ENCODE data around the gene TFB2M.
"Not testable (repeated sequence)": the region's sequence is repeated elsewhere in the genome, so short reads cannot be mapped to it uniquely, and the experiment has no call there.

The TFB2M gene

DNA sequence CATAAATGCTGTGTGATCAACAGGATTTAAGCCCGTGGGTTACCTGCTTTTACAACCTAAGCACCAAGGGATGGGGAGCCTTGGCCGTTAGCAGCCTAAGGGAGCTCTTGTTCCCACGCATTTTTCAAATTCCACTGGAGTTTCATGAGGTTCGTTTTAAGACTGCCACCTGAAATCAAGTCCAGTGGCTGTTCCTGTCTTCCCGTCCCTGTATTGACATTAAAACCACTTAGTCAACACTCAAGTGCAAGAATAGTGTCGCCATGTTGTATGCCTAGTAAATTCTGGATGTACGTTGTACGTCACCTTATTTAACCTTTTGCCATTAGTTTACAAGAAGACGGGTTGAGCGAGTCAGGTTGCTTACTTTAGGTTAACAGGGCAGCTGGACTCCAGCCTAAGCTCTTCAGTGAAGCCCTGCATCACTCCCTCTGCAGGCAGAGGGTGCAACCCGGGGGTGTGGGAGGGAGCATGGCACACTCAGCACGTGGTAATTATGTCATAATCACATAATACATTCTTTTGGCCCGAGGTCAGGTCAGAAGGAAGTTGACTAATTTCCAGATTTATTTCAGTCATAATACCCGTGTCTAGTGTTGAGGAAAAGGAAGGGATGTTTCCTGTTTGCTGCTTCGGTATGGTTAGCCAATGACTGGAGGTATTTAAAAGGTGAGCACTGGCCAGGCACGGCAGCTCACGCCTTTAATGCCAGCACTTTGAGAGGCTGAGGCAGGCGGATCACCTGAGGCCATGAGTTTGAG is 42.7 kb upstream of the TFB2M start:
- no peak overlapping the region for H2BK15ac ChIP-seq (ENCODE audit: low read depth, poor library complexity, severe bottlenecking)
- no peak overlapping the region for H4K8ac ChIP-seq (ENCODE audit: low read length)
- H3K14ac ChIP-seq (ENCODE audit: low read length in 2 of 2), result no peak overlapping the region
- H3K18ac ChIP-seq (ENCODE audit: low read depth in 1 of 2, low read length in 2 of 2), result peak overlapping the region in 1 of 2 experiments; percentile 74
- no peak overlapping the region for H4K91ac ChIP-seq (ENCODE audit: low read length)
- H3K4me2 ChIP-seq (ENCODE audit: low read length, poor library complexity, severe bottlenecking), result peak overlapping the region; percentile 42
- H3K4ac ChIP-seq (ENCODE audit: low read depth in 1 of 2, low read length in 2 of 2), result peak overlapping the region in 1 of 2 experiments; percentile 86
- H3K23ac ChIP-seq (ENCODE audit: low read length in 2 of 2), result no peak overlapping the region
- whole genome bisulfite sequencing, result 7% methylated on average over 15 of the region's 18 CpGs
- H3K9ac ChIP-seq (ENCODE audit: low read length), result peak overlapping the region; percentile 38
- DNase-seq, result peak; percentile 98
- no peaks in the 10 kb centered on the region for H3K27me3 ChIP-seq (ENCODE audit: control insufficient read depth in 1 of 2, insufficient read depth in 1 of 2, low read length in 2 of 2)
- H2AK5ac ChIP-seq (ENCODE audit: low read length, severe bottlenecking), result no peak overlapping the region
- peak overlapping the region in 1 of 2 experiments; percentile 82 for H2BK12ac ChIP-seq (ENCODE audit: low read length in 2 of 2)
- no peak overlapping the region for H2BK120ac ChIP-seq (ENCODE audit: low read depth, low read length)
- H3K4me3 ChIP-seq (ENCODE audit: insufficient read depth in 1 of 2, low read depth in 1 of 2, low read length in 2 of 2), result no peak overlapping the region
- peak overlapping the region; percentile 15 for H2BK5ac ChIP-seq (ENCODE audit: low read depth, low read length, poor library complexity, severe bottlenecking)
- peak overlapping the region; percentile 94 for H3K27ac ChIP-seq (ENCODE audit: low read length, poor library complexity, severe bottlenecking)
- peaks cover 6% of the 10 kb centered on the region for H3K4me1 ChIP-seq (ENCODE audit: control insufficient read depth, insufficient read depth, low read depth, low read length)
- peaks cover 16% of the 10 kb centered on the region for H3K79me1 ChIP-seq (replicated peaks; ENCODE audit: low read length, poor library complexity, severe bottlenecking)
- H2AFZ ChIP-seq (ENCODE audit: low read depth, low read length), result no peak overlapping the region
- no peaks in the 10 kb centered on the region for H3K9me3 ChIP-seq (ENCODE audit: control insufficient read depth, low read length)
- peaks cover 0 to 3% of the 10 kb centered on the region in 2 experiments for H3K36me3 ChIP-seq (ENCODE audit: control insufficient read depth in 1 of 2, insufficient read depth in 2 of 2, low read depth in 1 of 2, low read length in 2 of 2)

DNA sequence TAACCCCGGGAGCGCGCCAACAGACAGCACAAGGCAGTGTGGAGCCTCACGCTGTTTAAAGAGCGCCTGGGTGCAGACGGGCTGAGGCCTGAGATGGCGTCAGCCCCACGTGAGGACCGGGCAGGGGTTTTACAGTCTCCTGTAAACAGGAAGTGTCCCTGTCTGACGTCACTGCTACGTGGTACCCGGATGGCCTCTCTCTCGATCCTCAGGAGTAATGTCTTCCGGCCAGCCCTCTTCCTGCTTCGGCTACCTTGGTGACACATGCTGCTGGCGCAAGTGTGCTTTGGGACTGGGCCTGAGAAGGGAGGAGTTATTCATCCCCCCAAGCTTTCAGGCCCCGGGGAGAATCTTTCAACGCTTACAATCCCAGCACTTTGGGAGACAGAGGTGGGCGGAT is 41.4 kb upstream of the TFB2M start:
- no peak for DNase-seq
- WGBS, result 82% methylated on average over 19 of the region's 19 CpGs
- Histone ChIP-seq H3K4me1 (ENCODE audit: control insufficient read depth, insufficient read depth, low read depth, low read length) (peaks cover 6% of the 10 kb centered on the region), H2AK5ac (ENCODE audit: low read length, severe bottlenecking) (peak overlapping the region; percentile 53), H3K18ac (ENCODE audit: low read depth in 1 of 2, low read length in 2 of 2) (peak overlapping the region in 1 of 2 experiments; percentile 28), H4K91ac (ENCODE audit: low read length) (peak overlapping the region; percentile 75), H3K9me3 (ENCODE audit: control insufficient read depth, low read length) (no peaks in the 10 kb centered on the region), H4K8ac (ENCODE audit: low read length) (peak overlapping the region; percentile 7), H3K79me1 (replicated peaks; ENCODE audit: low read length, poor library complexity, severe bottlenecking) (peaks cover 22% of the 10 kb centered on the region), H2BK5ac (ENCODE audit: low read depth, low read length, poor library complexity, severe bottlenecking) (no peak overlapping the region), H3K23ac (ENCODE audit: low read length in 2 of 2) (no peak overlapping the region), H3K4me3 (ENCODE audit: insufficient read depth in 1 of 2, low read depth in 1 of 2, low read length in 2 of 2) (no peak overlapping the region), H2AFZ (ENCODE audit: low read depth, low read length) (no peak overlapping the region), H3K9ac (ENCODE audit: low read length) (no peak overlapping the region), H3K14ac (ENCODE audit: low read length in 2 of 2) (no peak overlapping the region), H3K27ac (ENCODE audit: low read length, poor library complexity, severe bottlenecking) (no peak overlapping the region), H3K36me3 (ENCODE audit: control insufficient read depth in 1 of 2, insufficient read depth in 2 of 2, low read depth in 1 of 2, low read length in 2 of 2) (peaks cover 0 to 4% of the 10 kb centered on the region in 2 experiments), H3K4ac (ENCODE audit: low read depth in 1 of 2, low read length in 2 of 2) (no peak overlapping the region), H2BK12ac (ENCODE audit: low read length in 2 of 2) (peak overlapping the region in 1 of 2 experiments; percentile 93), H2BK15ac (ENCODE audit: low read depth, poor library complexity, severe bottlenecking) (no peak overlapping the region), H2BK120ac (ENCODE audit: low read depth, low read length) (no peak overlapping the region), H3K4me2 (ENCODE audit: low read length, poor library complexity, severe bottlenecking) (no peak overlapping the region), H3K27me3 (ENCODE audit: control insufficient read depth in 1 of 2, insufficient read depth in 1 of 2, low read length in 2 of 2) (no peaks in the 10 kb centered on the region)

DNA sequence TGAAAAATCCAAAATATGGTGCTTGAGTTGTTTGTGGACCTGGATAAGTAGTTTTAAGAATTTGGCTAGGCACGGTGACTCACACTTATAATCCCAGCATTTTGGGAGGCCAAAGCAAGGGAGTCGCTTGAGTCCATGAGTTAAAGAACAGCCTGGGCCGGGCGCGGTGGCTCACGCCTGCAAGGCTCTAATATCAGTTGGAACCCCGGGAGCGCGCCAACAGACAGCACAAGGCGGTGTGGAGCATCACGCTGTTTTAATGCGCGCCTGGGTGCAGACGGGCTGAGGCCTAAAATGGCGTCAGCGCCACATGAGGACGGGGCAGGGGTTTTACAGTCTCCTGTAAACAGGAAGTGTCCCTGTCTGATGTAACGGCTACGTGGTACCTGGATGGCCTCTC is 39.2 kb upstream of the TFB2M start:
- H2AK5ac ChIP-seq (ENCODE audit: low read length, severe bottlenecking); H3K23ac ChIP-seq (ENCODE audit: low read length in 2 of 2); H3K4ac ChIP-seq (ENCODE audit: low read depth in 1 of 2, low read length in 2 of 2); H3K9ac ChIP-seq (ENCODE audit: low read length); H2BK120ac ChIP-seq (ENCODE audit: low read depth, low read length); H3K4me3 ChIP-seq (ENCODE audit: insufficient read depth in 1 of 2, low read depth in 1 of 2, low read length in 2 of 2); H3K27me3 ChIP-seq (ENCODE audit: control insufficient read depth in 1 of 2, insufficient read depth in 1 of 2, low read length in 2 of 2); H2BK12ac ChIP-seq (ENCODE audit: low read length in 2 of 2); H3K36me3 ChIP-seq (ENCODE audit: control insufficient read depth in 1 of 2, insufficient read depth in 2 of 2, low read depth in 1 of 2, low read length in 2 of 2); H3K4me1 ChIP-seq (ENCODE audit: control insufficient read depth, insufficient read depth, low read depth, low read length); DNase-seq; H2AFZ ChIP-seq (ENCODE audit: low read depth, low read length); H3K14ac ChIP-seq (ENCODE audit: low read length in 2 of 2); H3K27ac ChIP-seq (ENCODE audit: low read length, poor library complexity, severe bottlenecking); H4K91ac ChIP-seq (ENCODE audit: low read length); H2BK15ac ChIP-seq (ENCODE audit: low read depth, poor library complexity, severe bottlenecking); H2BK5ac ChIP-seq (ENCODE audit: low read depth, low read length, poor library complexity, severe bottlenecking); H4K8ac ChIP-seq (ENCODE audit: low read length); H3K9me3 ChIP-seq (ENCODE audit: control insufficient read depth, low read length); H3K4me2 ChIP-seq (ENCODE audit: low read length, poor library complexity, severe bottlenecking); H3K18ac ChIP-seq (ENCODE audit: low read depth in 1 of 2, low read length in 2 of 2): not testable (repeated sequence)
- peaks cover 24% of the 10 kb centered on the region for H3K79me1 ChIP-seq (replicated peaks; ENCODE audit: low read length, poor library complexity, severe bottlenecking)
- 98% methylated on average over 19 of the region's 19 CpGs for WGBS

DNA sequence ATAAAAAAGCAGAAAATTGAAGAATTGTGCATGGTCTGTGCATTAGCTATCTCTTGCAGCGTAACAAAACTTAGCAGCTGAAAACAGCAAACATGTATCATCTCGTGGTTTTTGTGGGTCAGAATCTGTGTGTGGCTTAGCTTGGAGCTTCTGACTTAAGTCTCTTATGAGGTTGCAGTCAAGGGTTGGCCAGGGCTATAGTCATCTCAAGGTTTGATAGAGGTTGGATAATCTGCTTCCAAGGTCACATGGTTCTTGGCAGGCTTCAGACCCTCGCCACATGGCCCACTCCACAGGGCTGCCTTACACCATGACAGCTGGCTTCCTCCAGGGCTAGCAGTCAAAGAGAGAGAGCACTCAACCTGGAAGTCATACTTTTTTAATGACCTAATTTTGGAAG is 36.1 kb upstream of the TFB2M start:
- 89% methylated on average over 3 of the region's 3 CpGs for WGBS

More for the DNA sequence above, 36.1 kb upstream of the TFB2M start:
- Histone ChIP-seq H4K91ac (ENCODE audit: low read length) (no peak overlapping the region), H3K14ac (ENCODE audit: low read length in 2 of 2) (no peak overlapping the region), H3K23ac (ENCODE audit: low read length in 2 of 2) (no peak overlapping the region), H3K9ac (ENCODE audit: low read length) (no peak overlapping the region), H3K27ac (ENCODE audit: low read length, poor library complexity, severe bottlenecking) (no peak overlapping the region), H3K36me3 (ENCODE audit: control insufficient read depth in 1 of 2, insufficient read depth in 2 of 2, low read depth in 1 of 2, low read length in 2 of 2) (peaks cover 0 to 4% of the 10 kb centered on the region in 2 experiments), H3K9me3 (ENCODE audit: control insufficient read depth, low read length) (no peaks in the 10 kb centered on the region), H2BK15ac (ENCODE audit: low read depth, poor library complexity, severe bottlenecking) (no peak overlapping the region), H3K4me3 (ENCODE audit: insufficient read depth in 1 of 2, low read depth in 1 of 2, low read length in 2 of 2) (no peak overlapping the region), H3K4me1 (ENCODE audit: control insufficient read depth, insufficient read depth, low read depth, low read length) (no peaks in the 10 kb centered on the region), H3K18ac (ENCODE audit: low read depth in 1 of 2, low read length in 2 of 2) (no peak overlapping the region), H3K27me3 (ENCODE audit: control insufficient read depth in 1 of 2, insufficient read depth in 1 of 2, low read length in 2 of 2) (no peaks in the 10 kb centered on the region), H2AFZ (ENCODE audit: low read depth, low read length) (no peak overlapping the region), H2BK12ac (ENCODE audit: low read length in 2 of 2) (no peak overlapping the region), H2AK5ac (ENCODE audit: low read length, severe bottlenecking) (no peak overlapping the region), H2BK120ac (ENCODE audit: low read depth, low read length) (no peak overlapping the region), H3K79me1 (replicated peaks; ENCODE audit: low read length, poor library complexity, severe bottlenecking) (peaks cover 32% of the 10 kb centered on the region), H2BK5ac (ENCODE audit: low read depth, low read length, poor library complexity, severe bottlenecking) (no peak overlapping the region), H3K4ac (ENCODE audit: low read depth in 1 of 2, low read length in 2 of 2) (no peak overlapping the region), H4K8ac (ENCODE audit: low read length) (no peak overlapping the region), H3K4me2 (ENCODE audit: low read length, poor library complexity, severe bottlenecking) (no peak overlapping the region)
- DNase-seq, result peak; percentile 41
